Sigmoid colon (tissue), 4 donors: ENCODE data around the gene CDK9.

Experiments
- CTCF ChIP-seq, 4 experiments: fragments of 450-650 bp in 3 of 4; fragments of 200-600 bp in 1 of 4; IDR thresholded peaks; one replicate each; pipeline ENCODE4 v1.5.1; 2016 to 2019; ENCODE audit warnings: antibody characterized with exemption in 4 of 4, mild to moderate bottlenecking in 3 of 4, moderate library complexity in 2 of 4
- POLR2A ChIP-seq, 2 donors: fragments of 450-650 bp; IDR thresholded peaks; one replicate each; pipeline ENCODE4 v1.6.1; 2016; ENCODE audit warnings: antibody characterized with exemption in 2 of 2, mild to moderate bottlenecking in 2 of 2, moderate library complexity in 2 of 2
- POLR2AphosphoS5 ChIP-seq, 4 donors: sonication (generic); formaldehyde crosslinking; IDR thresholded peaks; one replicate each; pipeline ENCODE4 v1.6.1; 2017; ENCODE audit warnings: antibody characterized with exemption in 4 of 4

GRCh38 chr9:127812936-127813675 lies 27.3 kb downstream of the CDK9 start:
- TF ChIP-seq POLR2AphosphoS5 (IDR thresholded peaks at IDR 0.05) = no peak
- no peak for TF ChIP-seq CTCF (IDR thresholded peaks at IDR 0.05)
- no peak for TF ChIP-seq POLR2A (IDR thresholded peaks at IDR 0.05)
